ENCODE results near the gene ABR. TPM values are rescaled to one million over a fixed set of nuclear protein-coding genes. Genes with fewer than 3 reads are reported as not detected.

Gene ABR
- total RNA-seq, 2 experiments from 2014 or later, result 143 to 156 TPM

GRCh38 chr17:970364-970763, 209.4 kb downstream of the ABR start:
- Mint-ChIP-seq H3K9me3 (ENCODE audit: insufficient read depth) (no peaks in the 10 kb centered on the region), H3K4me1 (ENCODE audit: low read depth) (no peaks in the 10 kb centered on the region), H3K36me3 (ENCODE audit: low read depth) (no peaks in the 10 kb centered on the region), H3K27me3 (ENCODE audit: low read depth) (peaks cover 22% of the 10 kb centered on the region), H3K4me3 (no peak overlapping the region), H3K27ac (no peak overlapping the region)
- DNase-seq (no peak), ATAC-seq (no peak)
- CTCF ChIA-PET, result interaction anchor here (3.4 kb wide), 1 partner anchor 10 kb away, joined by 10 read pairs; no protein-coding TSS in a partner anchor
- POLR2A ChIA-PET, result interaction anchor here (0.5 kb wide), 1 partner anchor 11 kb away, joined by 3 read pairs; no protein-coding TSS in a partner anchor

- DNase-seq (no peak), ATAC-seq (no peak)
- Mint-ChIP-seq H3K4me1 (ENCODE audit: low read depth) (no peaks in the 10 kb centered on the region), H3K9me3 (ENCODE audit: insufficient read depth) (no peaks in the 10 kb centered on the region), H3K36me3 (ENCODE audit: low read depth) (no peaks in the 10 kb centered on the region), H3K27me3 (ENCODE audit: low read depth) (peaks cover 23% of the 10 kb centered on the region), H3K27ac (no peak overlapping the region), H3K4me3 (no peak overlapping the region)
- ChIA-PET CTCF (interaction anchor here (3.4 kb wide), 1 partner anchor 11 kb away, joined by 10 read pairs; no protein-coding TSS in a partner anchor), POLR2A (interaction anchor here (0.5 kb wide), 1 partner anchor 11 kb away, joined by 3 read pairs; no protein-coding TSS in a partner anchor)
These were observed 209.9 kb downstream of the ABR start for GRCh38 chr17:969811-970355.

DNA sequence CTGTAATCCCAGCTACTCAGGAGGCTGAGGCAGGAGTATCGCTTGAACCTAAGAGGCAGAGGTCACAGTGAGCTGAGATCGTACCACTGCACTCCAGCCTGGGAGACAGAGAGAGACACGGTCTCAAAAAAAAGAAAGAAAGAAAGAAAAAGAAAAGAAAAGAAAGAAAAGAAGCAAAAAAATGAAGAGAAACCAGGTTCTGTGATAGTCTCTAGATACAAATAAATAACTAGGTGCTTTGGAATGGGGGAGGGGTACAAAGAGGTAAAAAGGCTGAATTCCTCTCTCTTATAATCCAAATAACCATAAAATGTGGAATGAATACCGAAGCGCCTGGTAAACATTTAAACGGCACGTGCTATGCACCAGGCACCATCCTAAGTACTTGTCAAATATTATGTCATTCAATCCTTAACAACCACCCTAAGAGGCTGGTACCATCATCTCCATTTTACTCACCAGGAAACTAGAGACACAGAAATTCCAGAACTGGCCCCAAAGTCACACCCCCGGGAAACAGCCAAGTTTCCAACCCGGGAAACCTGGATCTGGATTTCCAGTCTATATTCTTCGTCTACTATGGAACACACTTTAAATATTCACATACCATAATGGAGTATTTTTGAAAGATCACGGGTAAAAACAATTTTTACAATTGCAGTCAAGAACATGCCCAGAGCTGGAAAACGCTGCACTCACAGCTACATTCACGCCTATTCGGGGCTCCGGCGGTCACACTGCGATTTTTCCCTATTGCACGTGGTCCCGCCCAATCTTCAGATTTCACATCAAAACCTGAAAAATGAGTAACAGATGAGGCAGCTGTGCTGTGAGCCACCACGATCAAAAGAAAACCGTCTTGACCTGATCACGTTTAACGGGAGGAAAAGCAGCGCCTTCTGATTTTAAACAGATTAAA, 210.7 kb downstream of the ABR start:
- Mint-ChIP-seq H3K9me3 (ENCODE audit: insufficient read depth) (no peaks in the 10 kb centered on the region), H3K4me1 (ENCODE audit: low read depth) (no peaks in the 10 kb centered on the region), H3K27me3 (ENCODE audit: low read depth) (peaks cover 27% of the 10 kb centered on the region), H3K36me3 (ENCODE audit: low read depth) (no peaks in the 10 kb centered on the region), H3K27ac (no peak overlapping the region), H3K4me3 (no peak overlapping the region)
- DNase-seq (no peak), ATAC-seq (no peak)
- POLR2A ChIA-PET, result no interaction called here
- CTCF ChIA-PET, result interaction anchor here (3.4 kb wide), 1 partner anchor 12 kb away, joined by 10 read pairs; no protein-coding TSS in a partner anchor

GRCh38 chr17:967122-967521, 212.7 kb downstream of the ABR start:
- POLR2A ChIA-PET, result no interaction called here
- Mint-ChIP-seq H3K27ac (no peak overlapping the region), H3K9me3 (ENCODE audit: insufficient read depth) (no peaks in the 10 kb centered on the region), H3K27me3 (ENCODE audit: low read depth) (peaks cover 30% of the 10 kb centered on the region), H3K4me1 (ENCODE audit: low read depth) (no peaks in the 10 kb centered on the region), H3K36me3 (ENCODE audit: low read depth) (no peaks in the 10 kb centered on the region), H3K4me3 (no peak overlapping the region)
- CTCF ChIA-PET, result interaction anchor here (2.0 kb wide), 1 partner anchor 14 kb away, joined by 5 read pairs; no protein-coding TSS in a partner anchor
- no peak for ATAC-seq
- no peak for DNase-seq

DNA sequence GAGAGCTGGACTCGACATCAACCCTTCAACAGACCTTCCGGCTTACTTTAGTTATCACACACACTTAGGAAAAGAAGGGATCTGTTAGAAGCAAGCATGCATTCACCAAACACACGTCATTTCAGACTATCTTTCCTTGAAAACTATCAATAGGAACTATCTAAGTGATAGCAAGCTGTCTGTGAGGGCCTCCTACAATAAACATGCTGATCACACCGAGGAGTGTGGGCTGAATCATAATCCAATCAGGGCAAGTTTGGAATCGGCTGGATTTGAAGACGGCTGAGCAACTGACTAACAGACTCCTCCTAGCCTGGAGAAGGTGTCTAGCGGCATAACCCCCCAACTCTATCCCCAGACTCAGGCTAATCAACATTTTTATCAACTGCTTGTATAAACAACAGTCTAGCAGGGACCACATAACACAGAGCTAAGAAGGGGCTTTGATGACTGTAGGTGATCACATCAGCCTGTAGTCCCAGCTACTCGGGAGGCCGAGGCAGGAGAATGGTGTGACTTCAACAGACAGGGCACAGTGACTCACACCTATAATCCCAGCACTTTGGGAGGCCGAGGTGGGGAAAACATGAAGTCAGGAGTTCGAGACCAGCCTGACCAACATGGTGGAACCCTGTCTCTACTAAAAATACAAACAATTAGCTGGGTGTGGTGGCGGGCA, 214.3 kb downstream of the ABR start:
- H3K4me3 Mint-ChIP-seq, result no peak overlapping the region
- POLR2A ChIA-PET, result no interaction called here
- CTCF ChIA-PET, result interaction anchor here (0.7 to 2.0 kb wide), 3 partner anchors 15 to 86 kb away, joined by 3 to 5 read pairs (median 3); no protein-coding TSS in a partner anchor
- H3K36me3 Mint-ChIP-seq (ENCODE audit: low read depth), result no peaks in the 10 kb centered on the region
- ATAC-seq (no peak), DNase-seq (no peak)
- peaks cover 32% of the 10 kb centered on the region for H3K27me3 Mint-ChIP-seq (ENCODE audit: low read depth)
- no peak overlapping the region for H3K27ac Mint-ChIP-seq
- H3K4me1 Mint-ChIP-seq (ENCODE audit: low read depth), result no peaks in the 10 kb centered on the region
- H3K9me3 Mint-ChIP-seq (ENCODE audit: insufficient read depth), result no peaks in the 10 kb centered on the region

DNA sequence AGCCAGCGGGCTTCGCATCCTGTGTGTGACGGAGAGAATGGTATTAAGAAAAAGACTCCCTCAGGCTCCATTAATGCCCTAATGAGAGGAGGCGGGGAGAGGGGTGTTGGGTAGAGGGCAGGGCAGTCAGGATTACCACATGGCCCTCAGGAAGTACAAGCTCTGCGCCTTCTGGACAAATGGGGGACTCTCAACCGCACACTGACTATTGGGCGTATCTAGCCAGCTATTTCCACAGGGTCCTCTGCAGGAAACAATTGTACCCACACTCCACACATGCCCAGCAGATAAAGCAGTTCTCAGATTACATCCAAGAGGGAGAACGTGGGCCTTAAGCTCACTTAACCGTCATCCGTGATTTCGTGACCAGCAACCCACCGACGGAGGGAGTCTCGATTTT, 214.9 kb downstream of the ABR start:
- Mint-ChIP-seq H3K4me3 (no peak overlapping the region), H3K27me3 (ENCODE audit: low read depth) (peaks cover 27% of the 10 kb centered on the region), H3K9me3 (ENCODE audit: insufficient read depth) (no peaks in the 10 kb centered on the region), H3K36me3 (ENCODE audit: low read depth) (no peaks in the 10 kb centered on the region), H3K27ac (no peak overlapping the region), H3K4me1 (ENCODE audit: low read depth) (no peaks in the 10 kb centered on the region)
- no peak for ATAC-seq
- POLR2A ChIA-PET, result no interaction called here
- DNase-seq, result no peak
- CTCF ChIA-PET, result interaction anchor here (1.3 kb wide), 1 partner anchor 16 kb away, joined by 3 read pairs; no protein-coding TSS in a partner anchor

- ChIA-PET CTCF (no interaction called here), POLR2A (no interaction called here)
- no peaks in the 10 kb centered on the region for H3K4me1 Mint-ChIP-seq (ENCODE audit: low read depth)
- H3K27me3 Mint-ChIP-seq (ENCODE audit: low read depth), result peaks cover 24% of the 10 kb centered on the region
- no peak overlapping the region for H3K4me3 Mint-ChIP-seq
- no peak for DNase-seq
- ATAC-seq, result no peak
- H3K27ac Mint-ChIP-seq, result no peak overlapping the region
- no peaks in the 10 kb centered on the region for H3K36me3 Mint-ChIP-seq (ENCODE audit: low read depth)
- H3K9me3 Mint-ChIP-seq (ENCODE audit: insufficient read depth), result no peaks in the 10 kb centered on the region
These were observed 217.1 kb downstream of the ABR start for GRCh38 chr17:962670-963069.

DNA sequence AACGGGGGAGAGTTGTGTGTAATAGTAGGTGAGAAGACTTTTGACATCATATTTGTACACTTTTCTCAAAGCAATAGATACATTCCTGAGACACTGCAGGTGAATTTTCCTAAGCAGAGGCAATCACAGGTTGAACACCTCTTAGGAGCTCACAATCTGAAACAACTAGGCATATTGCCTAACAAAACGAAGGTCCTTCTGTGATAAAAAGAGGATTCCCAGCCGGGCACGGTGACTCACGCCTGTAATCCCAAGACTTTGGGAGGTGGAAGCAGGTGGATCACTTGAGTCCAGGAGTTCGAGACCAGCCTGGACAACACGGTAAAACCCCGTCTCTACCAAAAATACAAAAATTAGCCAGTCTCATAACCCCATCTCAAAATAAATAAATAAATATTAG, 217.6 kb downstream of the ABR start:
- Mint-ChIP-seq H3K36me3 (ENCODE audit: low read depth) (no peaks in the 10 kb centered on the region), H3K4me3 (no peak overlapping the region), H3K27me3 (ENCODE audit: low read depth) (peaks cover 24% of the 10 kb centered on the region), H3K27ac (no peak overlapping the region), H3K9me3 (ENCODE audit: insufficient read depth) (no peaks in the 10 kb centered on the region), H3K4me1 (ENCODE audit: low read depth) (no peaks in the 10 kb centered on the region)
- CTCF ChIA-PET, result no interaction called here
- ATAC-seq (no peak), DNase-seq (no peak)
- POLR2A ChIA-PET, result no interaction called here

DNA sequence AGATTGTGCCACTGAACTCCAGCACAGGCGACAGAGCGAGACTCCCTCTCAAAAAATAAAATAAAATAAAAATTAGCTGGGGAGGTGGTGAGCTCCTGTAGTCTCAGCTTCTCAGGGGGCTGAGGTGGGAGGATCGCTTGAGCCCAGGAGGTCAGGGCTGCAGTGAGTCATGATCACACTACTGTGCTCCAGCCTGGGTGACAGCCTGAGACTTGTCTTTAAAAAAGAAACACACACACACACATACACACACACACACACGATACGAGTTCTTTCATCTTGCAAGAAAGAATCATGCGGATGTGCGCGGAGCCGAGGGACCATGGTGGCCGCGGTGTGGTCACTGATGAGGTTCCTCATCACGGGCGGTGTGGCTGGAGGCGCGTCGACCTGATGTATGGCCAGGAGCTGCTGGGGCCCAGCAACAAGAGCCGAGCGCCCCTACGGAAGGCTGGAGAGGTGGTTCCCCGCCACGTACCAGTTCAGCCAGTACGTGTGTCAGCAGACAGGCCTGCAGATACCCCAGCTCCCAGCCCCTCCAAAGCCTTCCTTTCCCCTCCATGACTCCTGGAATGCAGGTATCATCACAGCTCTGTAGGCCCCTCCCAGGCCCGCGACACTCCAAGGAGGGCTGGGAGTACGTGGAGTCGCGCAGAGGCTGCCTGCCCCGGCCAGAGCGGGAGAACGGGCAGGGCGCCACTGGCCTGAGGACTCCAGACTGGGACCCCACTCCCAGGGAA, 220.9 kb downstream of the ABR start:
- no peak for ATAC-seq
- H3K36me3 Mint-ChIP-seq (ENCODE audit: low read depth), result no peaks in the 10 kb centered on the region
- CTCF ChIA-PET, result interaction anchor here (0.7 kb wide), 1 partner anchor 121 kb away, joined by 3 read pairs; no protein-coding TSS in a partner anchor

DNA sequence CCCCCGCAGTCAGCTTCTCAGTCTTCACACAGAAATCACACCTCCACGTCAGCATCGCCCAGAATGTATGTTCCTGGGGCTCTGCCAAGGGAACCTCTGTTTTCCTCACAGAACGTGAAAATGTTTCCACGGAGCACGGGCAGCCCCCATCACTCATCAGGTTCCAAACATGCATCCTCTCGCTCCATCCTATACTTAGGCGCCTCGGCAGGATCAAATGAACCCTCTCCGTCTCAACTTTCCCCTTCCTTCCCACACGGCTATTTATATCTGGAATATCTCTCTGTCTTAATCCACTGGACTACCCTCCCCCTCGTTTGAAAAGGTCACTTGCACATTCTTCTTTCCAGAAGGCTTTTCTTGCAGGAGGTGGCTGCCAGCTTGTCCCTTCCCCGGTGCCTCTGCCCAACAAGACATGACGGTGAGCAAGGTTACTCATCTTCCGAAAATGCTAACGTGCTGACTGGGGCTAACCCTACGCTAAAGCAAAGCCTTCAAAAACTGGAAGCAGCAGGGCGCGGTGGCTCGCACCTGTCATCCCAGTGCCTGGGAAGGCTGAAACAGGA, 221.8 kb downstream of the ABR start:
- Mint-ChIP-seq H3K4me1 (ENCODE audit: low read depth) (no peaks in the 10 kb centered on the region), H3K27ac (no peak overlapping the region), H3K27me3 (ENCODE audit: low read depth) (peaks cover 6% of the 10 kb centered on the region), H3K36me3 (ENCODE audit: low read depth) (no peaks in the 10 kb centered on the region), H3K9me3 (ENCODE audit: insufficient read depth) (no peaks in the 10 kb centered on the region), H3K4me3 (no peak overlapping the region)
- ChIA-PET POLR2A (no interaction called here), CTCF (no interaction called here)
- DNase-seq (no peak), ATAC-seq (no peak)

More for the DNA sequence above, 220.9 kb downstream of the ABR start:
- Mint-ChIP-seq H3K27me3 (ENCODE audit: low read depth) (peaks cover 6% of the 10 kb centered on the region), H3K4me3 (no peak overlapping the region), H3K4me1 (ENCODE audit: low read depth) (no peaks in the 10 kb centered on the region), H3K27ac (no peak overlapping the region), H3K9me3 (ENCODE audit: insufficient read depth) (no peaks in the 10 kb centered on the region)
- POLR2A ChIA-PET, result no interaction called here
- no peak for DNase-seq

GRCh38 chr17:956905-957304, 222.9 kb downstream of the ABR start:
- Mint-ChIP-seq H3K36me3 (ENCODE audit: low read depth) (no peaks in the 10 kb centered on the region), H3K4me3 (no peak overlapping the region), H3K27me3 (ENCODE audit: low read depth) (peaks cover 3% of the 10 kb centered on the region), H3K27ac (no peak overlapping the region), H3K4me1 (ENCODE audit: low read depth) (no peaks in the 10 kb centered on the region), H3K9me3 (ENCODE audit: insufficient read depth) (no peaks in the 10 kb centered on the region)
- ChIA-PET CTCF (no interaction called here), POLR2A (no interaction called here)
- DNase-seq (no peak), ATAC-seq (no peak)
